GM12892 (cell line): ENCODE data around the gene FBXW8.

Source experiments
- POLR2A ChIP-seq: IDR thresholded peaks from 2 replicates; pipeline ENCODE4 v1.6.1; 2011; ENCODE audit warnings: low read depth, low read length, control low read depth
- POLR2AphosphoS5 ChIP-seq: IDR thresholded peaks from 2 replicates; pipeline ENCODE4 v1.6.1; 2011; ENCODE audit warnings: low read depth, low read length, control low read depth
- TAF1 ChIP-seq: IDR thresholded peaks from 2 replicates; pipeline ENCODE4 v1.6.1; 2011; ENCODE audit warnings: low read depth, mild to moderate bottlenecking, control low read depth, low read length, borderline replicate concordance

DNA sequence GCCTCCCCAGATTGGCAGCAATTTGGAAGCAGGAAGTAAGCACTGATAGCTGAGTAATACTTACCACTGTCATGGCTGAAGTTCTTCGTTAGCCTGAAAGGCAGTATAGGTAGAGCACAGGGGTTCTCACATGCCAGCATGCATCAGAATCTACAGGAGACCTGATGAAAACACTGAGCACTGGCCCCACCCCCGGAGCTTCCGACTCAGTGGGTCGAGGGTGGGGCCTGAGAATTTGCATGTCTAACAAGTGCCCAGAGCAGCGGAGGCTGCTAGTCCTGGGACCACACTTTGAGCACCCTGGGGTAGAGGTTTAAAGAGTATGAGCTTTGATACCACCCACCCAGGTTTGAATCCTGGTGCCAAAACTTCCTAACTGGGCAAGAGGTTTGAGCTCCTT is 89.6 kb downstream of the FBXW8 start:
- TF ChIP-seq TAF1 (no peak), POLR2A (no peak), POLR2AphosphoS5 (no peak)
